Measurements from ENCODE around the gene STK25. TPM values are rescaled to one million over a fixed set of nuclear protein-coding genes. Genes with fewer than 3 reads are reported as not detected.
A peak's percentile ranks its signal among the peaks of the same experiment; 100 is the strongest.

STK25 gene
- polyA plus RNA-seq, 1 donor (not counting 4 experiments of a cell fraction or from before 2014, with no cell fraction given) = 242 TPM

GRCh38 chr2:241509155-241509784, 886 bp upstream of the STK25 start:
- peak overlapping the region; percentile 63 to 79 (median 66) for H3K4me3 ChIP-seq (ENCODE audit: control insufficient read depth in 2 of 3, extremely low read depth in 1 of 3, insufficient read depth in 2 of 3, low read depth in 1 of 3, low read length in 3 of 3)
- peak overlapping the region; percentile 10 for H3K27ac ChIP-seq (ENCODE audit: control insufficient read depth, insufficient read depth, low read length)
- peak overlapping the region; percentile 85 for H2AFZ ChIP-seq (ENCODE audit: control insufficient read depth, low read length)
- H3K36me3 ChIP-seq (ENCODE audit: control insufficient read depth in 2 of 2, extremely low read depth in 1 of 2, insufficient read depth in 2 of 2, low read length in 2 of 2) = peaks cover 0 to 11% of the 10 kb centered on the region in 2 experiments
- no peak for DNase-seq (ENCODE audit: low read depth, low spot score)
- peak overlapping the region; percentile 69 for H3K9ac ChIP-seq (ENCODE audit: control insufficient read depth, extremely low read depth, insufficient read depth, low read length)
- peaks cover 13% of the 10 kb centered on the region for H4K20me1 ChIP-seq (ENCODE audit: control insufficient read depth, extremely low read depth, insufficient read depth, low read length)
- peaks cover 13% of the 10 kb centered on the region for H3K4me1 ChIP-seq (ENCODE audit: control insufficient read depth, extremely low read depth, insufficient read depth, low read length)
- H3K4me2 ChIP-seq (ENCODE audit: control insufficient read depth, extremely low read depth, insufficient read depth, low read depth, low read length) = peak overlapping the region; percentile 86
- TF ChIP-seq CTCF (optimal IDR thresholded peaks at IDR 0.05 in 1 of 3, IDR thresholded peaks at IDR 0.05 in 1 of 3, conservative IDR thresholded peaks at IDR 0.05 in 1 of 3; ENCODE audit: extremely low read depth in 1 of 3, insufficient read depth in 2 of 3, low read length in 3 of 3) (no peak), EZH2 (IDR thresholded peaks at IDR 0.05; ENCODE audit: low read length) (no peak)
- no peaks in the 10 kb centered on the region for H3K9me3 ChIP-seq (ENCODE audit: control insufficient read depth, low read depth, low read length)
- peaks cover 37% of the 10 kb centered on the region for H3K79me2 ChIP-seq (ENCODE audit: control insufficient read depth, insufficient read depth, low read length)
- no peaks in the 10 kb centered on the region for H3K9me1 ChIP-seq (ENCODE audit: control insufficient read depth, extremely low read depth, insufficient read depth, low read length)
- no peak for FAIRE-seq
- H3K27me3 ChIP-seq (ENCODE audit: control insufficient read depth, extremely low read depth, insufficient read depth, low read length) = no peaks in the 10 kb centered on the region
- dilution Hi-C loops (cut with MboI; ENCODE audit: extremely low pct_ligation_motif_present, low sequenced_read_pairs) = no loop called here

GRCh38 chr2:241507430-241508239, 749 bp downstream of the STK25 start:
- Histone ChIP-seq H3K9me3 (ENCODE audit: control insufficient read depth, low read depth, low read length) (no peaks in the 10 kb centered on the region), H3K4me1 (ENCODE audit: control insufficient read depth, extremely low read depth, insufficient read depth, low read length) (peaks cover 13% of the 10 kb centered on the region), H3K4me2 (ENCODE audit: control insufficient read depth, extremely low read depth, insufficient read depth, low read depth, low read length) (peak overlapping the region; percentile 89), H3K4me3 (ENCODE audit: control insufficient read depth in 2 of 3, extremely low read depth in 1 of 3, insufficient read depth in 2 of 3, low read depth in 1 of 3, low read length in 3 of 3) (peak overlapping the region; percentile 79 to 87 (median 84)), H3K79me2 (ENCODE audit: control insufficient read depth, insufficient read depth, low read length) (peaks cover 48% of the 10 kb centered on the region), H4K20me1 (ENCODE audit: control insufficient read depth, extremely low read depth, insufficient read depth, low read length) (peaks cover 20% of the 10 kb centered on the region), H3K9ac (ENCODE audit: control insufficient read depth, extremely low read depth, insufficient read depth, low read length) (peak overlapping the region; percentile 71), H2AFZ (ENCODE audit: control insufficient read depth, low read length) (no peak overlapping the region), H3K9me1 (ENCODE audit: control insufficient read depth, extremely low read depth, insufficient read depth, low read length) (no peaks in the 10 kb centered on the region), H3K27me3 (ENCODE audit: control insufficient read depth, extremely low read depth, insufficient read depth, low read length) (no peaks in the 10 kb centered on the region), H3K36me3 (ENCODE audit: control insufficient read depth in 2 of 2, extremely low read depth in 1 of 2, insufficient read depth in 2 of 2, low read length in 2 of 2) (peaks cover 0 to 15% of the 10 kb centered on the region in 2 experiments), H3K27ac (ENCODE audit: control insufficient read depth, insufficient read depth, low read length) (peak overlapping the region; percentile 31)
- FAIRE-seq (no peak), DNase-seq (ENCODE audit: low read depth, low spot score) (no peak)
- dilution Hi-C loops (cut with MboI; ENCODE audit: extremely low pct_ligation_motif_present, low sequenced_read_pairs) = no loop called here
- TF ChIP-seq CTCF (optimal IDR thresholded peaks at IDR 0.05 in 1 of 3, IDR thresholded peaks at IDR 0.05 in 1 of 3, conservative IDR thresholded peaks at IDR 0.05 in 1 of 3; ENCODE audit: extremely low read depth in 1 of 3, insufficient read depth in 2 of 3, low read length in 3 of 3) = peak in 2 of 3 experiments; percentile 2 to 19
- TF ChIP-seq EZH2 (IDR thresholded peaks at IDR 0.05; ENCODE audit: low read length) = no peak

Measured in keratinocyte (primary cell).